Measurements from ENCODE around the gene ALG5. TPM values are rescaled to one million over a fixed set of nuclear protein-coding genes. Genes with fewer than 3 reads are reported as not detected.

Gene ALG5
- total RNA-seq, 1 donor from 2014 or later, result 18.9 TPM

DNA sequence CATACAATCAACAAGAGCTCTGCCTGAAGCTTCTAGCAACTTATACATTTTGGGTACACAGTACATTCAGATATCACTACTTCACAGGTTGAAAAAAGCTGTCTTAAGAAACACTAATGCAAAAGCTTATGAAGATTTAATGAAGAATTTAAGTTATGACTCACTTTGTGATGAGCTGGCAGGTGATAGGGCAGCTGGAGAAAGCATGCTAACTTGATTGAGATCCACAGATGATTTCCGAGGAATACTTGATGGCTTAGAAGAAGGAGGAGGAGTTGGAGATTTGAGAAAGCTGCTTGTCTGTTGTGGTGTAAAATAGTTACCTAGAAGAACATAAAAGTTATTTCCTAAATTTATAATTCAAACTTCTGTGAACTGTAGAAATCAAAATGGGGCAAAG, 24.7 kb upstream of the ALG5 start:
- H3K4me3 ChIP-seq, result no peak overlapping the region
- intact Hi-C loops (cut with DNase I), result no loop called here
- H3K27ac ChIP-seq, result no peak overlapping the region
- no peaks in the 10 kb centered on the region for H3K4me1 ChIP-seq
- no peaks in the 10 kb centered on the region for H3K27me3 ChIP-seq
- no peak for TF ChIP-seq CTCF (IDR thresholded peaks at IDR 0.05)
- TF ChIP-seq POLR2AphosphoS5 (IDR thresholded peaks at IDR 0.05; ENCODE audit: insufficient read depth in 1 of 2, low read depth in 1 of 2), result no peak
- TF ChIP-seq POLR2A (IDR thresholded peaks at IDR 0.05), result no peak
- peaks cover 0 to 60% of the 10 kb centered on the region in 2 donors for H3K36me3 ChIP-seq
- DNase-seq (ENCODE audit: extremely low spot score in 2 of 2), result no peak
- no peaks in the 10 kb centered on the region for H3K9me3 ChIP-seq

DNA sequence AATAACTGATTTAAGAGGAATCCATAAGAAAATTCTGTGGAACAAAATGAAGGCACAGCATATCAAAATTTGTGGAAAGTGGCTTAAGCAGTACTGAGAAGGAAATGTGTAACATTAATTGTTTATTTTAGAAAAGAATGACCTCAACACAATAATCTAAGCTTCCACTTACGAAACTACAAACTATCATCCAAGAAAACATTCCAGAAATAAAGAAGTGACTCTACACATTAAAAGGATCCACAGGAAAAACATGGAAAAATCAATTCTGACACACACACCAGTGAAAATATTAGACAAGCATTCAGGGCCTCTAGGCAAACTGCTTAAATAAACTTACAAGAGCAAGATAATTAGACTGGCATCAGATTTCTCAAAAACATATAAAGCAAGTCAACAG, 15.5 kb upstream of the ALG5 start:
- H3K4me3 ChIP-seq, result no peak overlapping the region
- peaks cover 0 to 23% of the 10 kb centered on the region in 2 donors for H3K36me3 ChIP-seq
- TF ChIP-seq POLR2A (IDR thresholded peaks at IDR 0.05), result no peak
- no peak for TF ChIP-seq POLR2AphosphoS5 (IDR thresholded peaks at IDR 0.05; ENCODE audit: insufficient read depth in 1 of 2, low read depth in 1 of 2)
- TF ChIP-seq CTCF (IDR thresholded peaks at IDR 0.05), result no peak
- no peaks in the 10 kb centered on the region for H3K4me1 ChIP-seq
- intact Hi-C loops (cut with DNase I), result no loop called here
- no peak for DNase-seq (ENCODE audit: extremely low spot score in 2 of 2)
- H3K9me3 ChIP-seq, result no peaks in the 10 kb centered on the region
- no peak overlapping the region for H3K27ac ChIP-seq
- no peaks in the 10 kb centered on the region for H3K27me3 ChIP-seq

- peaks cover 0 to 44% of the 10 kb centered on the region in 2 donors for H3K36me3 ChIP-seq
- no peak for TF ChIP-seq CTCF (IDR thresholded peaks at IDR 0.05)
- TF ChIP-seq POLR2AphosphoS5 (IDR thresholded peaks at IDR 0.05; ENCODE audit: insufficient read depth in 1 of 2, low read depth in 1 of 2), result no peak
- no peak for TF ChIP-seq POLR2A (IDR thresholded peaks at IDR 0.05)
- no peak overlapping the region for H3K27ac ChIP-seq
- H3K9me3 ChIP-seq, result no peaks in the 10 kb centered on the region
- intact Hi-C loops (cut with DNase I), result no loop called here
- H3K4me3 ChIP-seq, result no peak overlapping the region
- DNase-seq (ENCODE audit: extremely low spot score in 2 of 2), result no peak
- no peaks in the 10 kb centered on the region for H3K4me1 ChIP-seq
- H3K27me3 ChIP-seq, result no peaks in the 10 kb centered on the region
These were observed 12.6 kb upstream of the ALG5 start for GRCh38 chr13:37011788-37012187.

GRCh38 chr13:37011002-37011401, 11.9 kb upstream of the ALG5 start:
- Histone ChIP-seq H3K4me1 (no peaks in the 10 kb centered on the region), H3K27me3 (no peaks in the 10 kb centered on the region), H3K4me3 (no peak overlapping the region), H3K9me3 (no peaks in the 10 kb centered on the region), H3K27ac (no peak overlapping the region), H3K36me3 (peaks cover 0 to 51% of the 10 kb centered on the region in 2 donors)
- DNase-seq (ENCODE audit: extremely low spot score in 2 of 2), result no peak
- no peak for TF ChIP-seq POLR2AphosphoS5 (IDR thresholded peaks at IDR 0.05; ENCODE audit: insufficient read depth in 1 of 2, low read depth in 1 of 2)
- TF ChIP-seq POLR2A (IDR thresholded peaks at IDR 0.05), result no peak
- TF ChIP-seq CTCF (IDR thresholded peaks at IDR 0.05), result no peak
- intact Hi-C loops (cut with DNase I), result no loop called here

DNA sequence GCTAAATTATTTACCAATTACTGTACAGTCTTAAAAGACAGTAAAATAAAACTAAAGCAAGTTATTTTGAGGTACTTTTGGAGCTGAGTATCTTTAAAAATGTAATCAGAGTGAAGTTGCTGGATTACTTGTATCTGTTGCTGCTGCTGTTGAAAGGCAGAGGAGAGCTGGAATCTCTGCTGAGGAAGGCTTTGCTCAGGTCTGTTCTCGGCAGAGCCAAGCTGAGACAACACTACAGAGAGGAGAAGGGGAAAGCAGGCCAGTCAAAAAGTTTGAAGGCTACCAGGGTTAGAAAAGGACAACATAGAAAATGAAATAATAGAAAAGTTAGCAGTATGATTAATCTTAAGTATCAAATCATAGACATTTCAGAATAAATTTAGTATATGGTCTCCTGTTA, 11.3 kb upstream of the ALG5 start:
- H3K4me3 ChIP-seq, result no peak overlapping the region
- no peak overlapping the region for H3K27ac ChIP-seq
- no peaks in the 10 kb centered on the region for H3K27me3 ChIP-seq
- H3K9me3 ChIP-seq, result no peaks in the 10 kb centered on the region
- H3K36me3 ChIP-seq, result peaks cover 0 to 57% of the 10 kb centered on the region in 2 donors
- intact Hi-C loops (cut with DNase I), result no loop called here
- H3K4me1 ChIP-seq, result no peaks in the 10 kb centered on the region
- DNase-seq (ENCODE audit: extremely low spot score in 2 of 2), result no peak
- TF ChIP-seq POLR2AphosphoS5 (IDR thresholded peaks at IDR 0.05; ENCODE audit: insufficient read depth in 1 of 2, low read depth in 1 of 2) (no peak), POLR2A (IDR thresholded peaks at IDR 0.05) (no peak), CTCF (IDR thresholded peaks at IDR 0.05) (no peak)

All from vagina (tissue), 2 donors.